Osteocyte (in vitro differentiated cells): ENCODE results near the gene PFN4. TPM values are rescaled to one million over a fixed set of nuclear protein-coding genes. Genes with fewer than 3 reads are reported as not detected.

Source experiments
- DNase-seq: peaks from one replicate; pipeline ENCODE4 v3.0.0; 2021; ENCODE audit warnings: mixed read lengths; ENCODE audit not compliant: unreplicated experiment; ENCODE audit errors: extremely low spot score
- H3K27ac Mint-ChIP-seq: one replicate; pipeline ENCODE4 v1.8.0; 2021; ENCODE audit warnings: mild to moderate bottlenecking, mixed read lengths; ENCODE audit not compliant: unreplicated experiment
- H3K27me3 Mint-ChIP-seq: one replicate; pipeline ENCODE4 v1.8.0; 2021; ENCODE audit warnings: mixed read lengths; ENCODE audit not compliant: unreplicated experiment
- H3K36me3 Mint-ChIP-seq: one replicate; pipeline ENCODE4 v1.8.0; 2021; ENCODE audit warnings: mixed read lengths; ENCODE audit not compliant: unreplicated experiment
- H3K4me1 Mint-ChIP-seq: one replicate; pipeline ENCODE4 v1.8.0; 2021; ENCODE audit warnings: mixed read lengths; ENCODE audit not compliant: unreplicated experiment
- H3K4me3 Mint-ChIP-seq: one replicate; pipeline ENCODE4 v1.8.0; 2021; ENCODE audit warnings: mild to moderate bottlenecking, moderate library complexity, mixed read lengths; ENCODE audit not compliant: unreplicated experiment
- H3K9me3 Mint-ChIP-seq: one replicate; pipeline ENCODE4 v1.8.0; 2021; ENCODE audit warnings: mixed read lengths; ENCODE audit not compliant: unreplicated experiment
- CTCF ChIP-seq: fragments of 200-600 bp; sonication (generic); IDR thresholded peaks from 2 replicates; pipeline ENCODE4 v1.5.0; 2021; ENCODE audit warnings: antibody characterized with exemption, mild to moderate bottlenecking, moderate library complexity
- total RNA-seq: library from RNA; stranded (reverse); gene quantifications from 2 replicates; pipeline ENCODE4 v1.2.1, GENCODE V29; 2021

The PFN4 gene
- total RNA-seq, 1 donor from 2014 or later, result 1.4 TPM

DNA sequence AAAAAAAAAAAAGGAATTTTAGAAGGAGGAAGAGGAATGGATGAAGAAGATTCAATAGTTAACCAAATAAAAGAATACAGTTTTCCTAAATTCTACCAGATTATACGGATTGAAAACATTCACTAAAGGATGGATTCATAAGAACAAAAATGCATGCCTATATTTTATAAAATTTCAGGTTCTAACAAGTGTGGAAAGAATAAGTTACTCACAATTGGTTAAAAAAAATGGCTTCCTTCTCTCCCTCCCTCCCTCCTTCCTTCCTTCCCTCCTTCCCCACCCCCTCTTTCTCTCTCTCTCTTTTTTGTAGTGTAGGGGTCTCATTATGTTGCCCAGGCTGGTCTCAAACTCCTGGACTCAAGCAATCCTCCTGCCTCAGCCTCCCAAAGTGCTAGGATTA, 36.9 kb downstream of the PFN4 start:
- Mint-ChIP-seq H3K36me3 (peaks cover 16% of the 10 kb centered on the region), H3K4me1 (peaks cover 20% of the 10 kb centered on the region), H3K27me3 (no peaks in the 10 kb centered on the region), H3K4me3 (peak overlapping the region; percentile 32), H3K27ac (no peak overlapping the region), H3K9me3 (no peaks in the 10 kb centered on the region)
- TF ChIP-seq CTCF, result no peak
- DNase-seq, result no peak

DNA sequence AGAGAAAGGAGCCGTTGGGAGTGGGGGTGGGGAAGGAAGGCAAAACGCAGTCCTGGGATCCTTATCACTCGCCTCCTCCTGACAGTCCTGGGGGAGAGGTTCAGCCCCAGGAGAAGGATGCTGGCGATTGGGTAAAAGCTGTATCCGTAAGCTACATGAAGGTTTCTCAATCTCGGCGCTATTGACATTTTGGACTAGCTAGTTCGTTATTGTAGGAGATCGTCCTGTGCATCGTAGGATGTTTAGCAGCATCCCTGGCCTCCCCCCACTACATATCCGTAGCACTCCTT, 38.0 kb downstream of the PFN4 start:
- peak overlapping the region; percentile 87 for H3K27ac Mint-ChIP-seq
- H3K36me3 Mint-ChIP-seq, result peaks cover 14% of the 10 kb centered on the region
- peak overlapping the region; percentile 93 for H3K4me3 Mint-ChIP-seq
- no peak for TF ChIP-seq CTCF
- no peak for DNase-seq
- H3K27me3 Mint-ChIP-seq, result no peaks in the 10 kb centered on the region
- H3K9me3 Mint-ChIP-seq, result no peaks in the 10 kb centered on the region
- H3K4me1 Mint-ChIP-seq, result peaks cover 20% of the 10 kb centered on the region

DNA sequence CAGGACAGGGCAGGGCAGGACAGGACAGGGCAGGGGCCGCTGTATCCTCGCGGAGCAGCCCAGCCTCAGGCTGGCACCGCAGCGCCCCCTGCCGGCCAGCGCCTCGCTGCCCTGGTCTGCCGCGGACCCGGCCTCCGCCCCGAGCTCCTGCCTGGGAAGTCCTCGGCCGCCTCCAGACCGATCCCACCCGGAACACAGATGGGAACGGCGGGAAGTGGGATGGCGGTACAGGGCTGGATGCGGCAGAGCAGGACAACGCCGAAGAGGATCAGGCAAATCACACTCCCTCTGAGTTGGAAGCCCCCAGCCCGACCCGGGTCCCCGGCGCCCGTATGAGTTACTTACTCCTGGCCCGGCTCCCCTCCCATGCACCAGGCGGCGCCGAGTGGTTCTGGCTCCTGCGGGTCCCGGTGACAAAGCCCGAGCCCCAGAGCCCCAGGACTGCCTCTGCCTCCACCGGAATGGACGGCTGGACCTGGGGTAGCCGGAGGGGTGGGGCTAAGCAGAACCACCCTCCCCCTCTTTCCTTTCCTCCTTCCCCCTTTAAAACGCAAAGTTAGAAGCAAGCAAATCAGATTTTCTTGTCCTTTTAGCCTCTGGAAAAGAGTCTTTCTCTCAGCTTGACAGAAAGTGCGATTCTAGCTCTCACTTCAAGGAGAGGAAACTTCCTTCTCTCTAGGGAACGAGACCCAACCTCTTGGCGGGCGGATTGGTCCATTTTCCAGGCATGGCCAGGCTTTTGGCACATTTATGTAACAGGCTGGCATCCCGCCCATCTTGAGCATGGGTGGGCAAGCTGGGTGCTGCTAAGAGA, 38.5 kb downstream of the PFN4 start, which contains the start of gene TP53I3:
TSS of gene TP53I3 (minus strand) at position 449 of the 814 bp plus-strand sequence. CDS start 508 bp downstream, outside the sequence.
- H3K27me3 Mint-ChIP-seq, result no peaks in the 10 kb centered on the region
- DNase-seq, result peak; percentile 98
- peak; percentile 99 for TF ChIP-seq CTCF
- peaks cover 20% of the 10 kb centered on the region for H3K4me1 Mint-ChIP-seq
- H3K4me3 Mint-ChIP-seq, result peak within 1 kb of the TSS; percentile 93
- peaks cover 16% of the 10 kb centered on the region for H3K36me3 Mint-ChIP-seq
- no peaks in the 10 kb centered on the region for H3K9me3 Mint-ChIP-seq
- peak within 1 kb of the TSS; percentile 95 for H3K27ac Mint-ChIP-seq

- DNase-seq, result no peak
- Mint-ChIP-seq H3K4me3 (peak overlapping the region; percentile 93), H3K9me3 (no peaks in the 10 kb centered on the region), H3K27me3 (no peaks in the 10 kb centered on the region), H3K27ac (peak overlapping the region; percentile 95), H3K36me3 (peaks cover 17% of the 10 kb centered on the region), H3K4me1 (peaks cover 20% of the 10 kb centered on the region)
- TF ChIP-seq CTCF, result no peak
Measured at GRCh38 chr2:24083567-24084385, 39.4 kb downstream of the PFN4 start.
